Rectal smooth muscle tissue (tissue), 1 donor: ENCODE data around the gene TP53I3.
"Not testable (repeated sequence)": the region's sequence is repeated elsewhere in the genome, so short reads cannot be mapped to it uniquely, and the experiment has no call there.

ENCODE experiments used
- H3K27ac ChIP-seq: one replicate; pipeline ENCODE4 v1.7.0; 2013; ENCODE audit warnings: low read depth, low read length, inconsistent platforms
- H3K27me3 ChIP-seq: one replicate; pipeline ENCODE4 v1.7.0; 2013; ENCODE audit warnings: low read length; ENCODE audit not compliant: control insufficient read depth, insufficient read depth
- H3K36me3 ChIP-seq: one replicate; pipeline ENCODE4 v1.7.0; 2013; ENCODE audit warnings: low read length; ENCODE audit not compliant: control insufficient read depth, insufficient read depth
- H3K4me1 ChIP-seq: one replicate; pipeline ENCODE4 v1.7.0; 2013; ENCODE audit warnings: low read length; ENCODE audit not compliant: control insufficient read depth, insufficient read depth
- H3K4me3 ChIP-seq: one replicate; pipeline ENCODE4 v1.7.0; 2013; ENCODE audit warnings: low read length
- H3K9ac ChIP-seq: one replicate; pipeline ENCODE4 v1.7.0; 2013; ENCODE audit warnings: low read length

Gene TP53I3

DNA sequence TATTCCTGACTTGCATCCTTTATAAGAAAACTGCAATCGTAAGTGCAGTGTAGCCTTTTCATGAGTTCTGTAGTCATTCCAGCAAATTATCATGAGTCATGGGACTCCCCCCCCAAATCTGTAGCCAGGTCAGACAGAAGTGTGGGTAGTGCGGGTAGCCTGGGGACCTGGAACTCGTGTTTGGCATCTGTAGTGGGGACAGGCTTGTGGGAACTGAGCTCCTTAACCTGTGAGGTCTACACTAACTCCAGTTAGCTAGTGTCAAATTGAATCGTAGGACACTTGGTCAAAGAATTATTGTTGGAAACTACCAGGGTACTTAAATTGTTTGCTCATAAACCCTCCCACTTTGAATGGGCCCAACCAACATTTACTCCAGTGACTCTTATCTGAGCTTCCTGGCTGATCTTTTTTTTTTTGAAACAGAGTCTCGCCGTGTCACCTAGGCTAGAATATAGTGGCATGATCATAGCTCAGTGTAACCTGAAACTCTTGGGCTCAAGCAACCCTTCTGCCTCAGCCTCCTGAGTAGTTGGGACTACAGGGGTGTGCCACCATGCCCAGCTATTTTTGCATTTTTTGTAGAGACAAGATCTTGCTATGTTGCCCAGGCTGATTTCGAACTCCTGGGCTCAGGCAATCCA, 26.1 kb upstream of the TP53I3 start:
- H3K4me1 ChIP-seq: no peaks in the 10 kb centered on the region
- no peak overlapping the region for H3K27ac ChIP-seq
- H3K27me3 ChIP-seq: no peaks in the 10 kb centered on the region
- H3K4me3 ChIP-seq: no peak overlapping the region
- H3K9ac ChIP-seq: no peak overlapping the region
- no peaks in the 10 kb centered on the region for H3K36me3 ChIP-seq

GRCh38 chr2:24109431-24109830, 24.8 kb upstream of the TP53I3 start:
- not testable (repeated sequence) for H3K9ac ChIP-seq, H3K27me3 ChIP-seq, H3K4me1 ChIP-seq, H3K36me3 ChIP-seq, H3K27ac ChIP-seq, H3K4me3 ChIP-seq

- H3K27me3 ChIP-seq: no peaks in the 10 kb centered on the region
- H3K4me1 ChIP-seq: no peaks in the 10 kb centered on the region
- H3K27ac ChIP-seq: no peak overlapping the region
- no peak overlapping the region for H3K9ac ChIP-seq
- H3K4me3 ChIP-seq: no peak overlapping the region
- no peaks in the 10 kb centered on the region for H3K36me3 ChIP-seq
Measured at GRCh38 chr2:24107336-24107735, 22.7 kb upstream of the TP53I3 start.

DNA sequence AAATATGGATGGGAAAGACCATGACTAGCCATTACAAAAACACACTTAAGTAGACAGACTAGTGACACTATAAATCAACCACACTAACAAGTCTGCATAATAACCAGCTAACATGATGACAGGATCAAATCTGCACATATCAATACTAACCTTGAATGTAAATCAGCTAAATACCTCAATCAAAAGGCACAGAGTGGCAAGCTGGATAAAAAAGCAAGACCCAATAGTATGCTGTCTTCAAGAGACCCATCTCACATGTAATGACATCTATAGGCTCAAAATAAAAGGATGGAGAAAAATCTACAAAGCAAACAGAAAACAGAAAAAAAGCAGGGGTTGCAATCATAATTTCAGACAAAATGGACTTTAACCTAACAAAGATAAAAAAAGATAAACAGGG, 22.2 kb upstream of the TP53I3 start:
- Histone ChIP-seq H3K4me3 (no peak overlapping the region), H3K4me1 (no peaks in the 10 kb centered on the region), H3K27ac (no peak overlapping the region), H3K27me3 (no peaks in the 10 kb centered on the region), H3K9ac (no peak overlapping the region), H3K36me3 (no peaks in the 10 kb centered on the region)

DNA sequence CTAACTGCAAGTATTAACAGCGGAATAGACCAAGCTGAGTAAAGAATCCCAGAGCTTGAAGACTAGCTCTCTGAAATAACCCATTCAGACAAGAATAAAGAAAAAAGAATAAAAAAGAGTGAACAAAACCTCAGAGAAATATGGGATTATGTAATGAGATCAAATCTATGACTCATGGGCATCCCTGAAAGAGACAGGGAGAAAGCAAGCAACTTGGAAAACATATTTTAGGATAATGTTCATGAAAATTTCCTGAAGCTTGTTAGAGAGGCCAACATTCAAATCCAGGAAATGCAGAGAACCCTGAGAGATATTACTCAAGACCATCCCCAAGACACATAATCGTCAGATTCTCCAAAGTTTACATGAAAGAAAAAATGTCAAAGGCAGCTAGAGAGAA, 21.2 kb upstream of the TP53I3 start:
- Histone ChIP-seq H3K9ac (no peak overlapping the region), H3K4me3 (no peak overlapping the region), H3K27ac (no peak overlapping the region), H3K27me3 (no peaks in the 10 kb centered on the region), H3K36me3 (no peaks in the 10 kb centered on the region), H3K4me1 (no peaks in the 10 kb centered on the region)

DNA sequence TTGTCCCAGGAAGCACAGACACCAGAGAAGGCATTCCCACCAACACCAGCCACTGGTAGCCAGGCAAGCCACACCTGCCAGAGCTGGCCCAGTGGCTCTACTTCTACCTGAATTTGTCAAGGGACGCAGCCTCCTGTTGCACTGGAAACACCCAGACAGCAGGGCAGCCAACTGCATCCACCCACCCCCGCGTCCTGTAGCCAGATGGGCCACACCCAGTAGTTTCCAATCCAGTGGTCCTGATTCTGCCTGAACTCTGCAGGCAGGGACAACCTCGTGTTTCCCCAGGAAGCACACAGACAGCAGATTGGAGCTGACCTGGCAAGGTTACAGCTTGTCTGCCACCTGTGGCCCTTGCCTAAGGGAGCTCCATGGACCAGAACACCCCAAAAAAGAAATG, 20.3 kb upstream of the TP53I3 start:
- Histone ChIP-seq H3K36me3 (no peaks in the 10 kb centered on the region), H3K9ac (no peak overlapping the region), H3K4me1 (no peaks in the 10 kb centered on the region), H3K4me3 (no peak overlapping the region), H3K27ac (no peak overlapping the region), H3K27me3 (no peaks in the 10 kb centered on the region)

GRCh38 chr2:24104110-24104650, 19.5 kb upstream of the TP53I3 start:
- no peaks in the 10 kb centered on the region for H3K4me1 ChIP-seq
- H3K27me3 ChIP-seq: no peaks in the 10 kb centered on the region
- no peak overlapping the region for H3K9ac ChIP-seq
- no peaks in the 10 kb centered on the region for H3K36me3 ChIP-seq
- no peak overlapping the region for H3K27ac ChIP-seq
- H3K4me3 ChIP-seq: no peak overlapping the region

- H3K4me1 ChIP-seq: no peaks in the 10 kb centered on the region
- H3K36me3 ChIP-seq: no peaks in the 10 kb centered on the region
Measured at GRCh38 chr2:24102677-24103076, 18.0 kb upstream of the TP53I3 start.

DNA sequence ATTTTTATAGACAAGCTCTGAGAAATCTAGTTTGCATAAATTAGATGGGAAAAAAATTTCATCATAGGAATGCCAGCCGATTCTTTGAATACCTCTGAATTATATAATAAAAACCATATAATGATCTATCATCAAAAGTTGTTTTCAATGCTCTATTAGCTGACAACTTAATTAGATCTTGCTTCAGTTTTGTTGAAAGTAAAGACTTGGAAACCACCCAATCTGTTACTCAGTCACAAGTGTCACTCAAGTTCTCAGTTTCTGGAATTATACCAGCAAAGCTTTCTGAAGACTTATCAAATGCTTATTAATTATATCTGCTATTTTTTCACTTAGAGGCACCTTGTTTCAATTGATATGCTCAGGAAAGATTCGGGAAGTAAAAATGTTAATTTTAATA, 17.4 kb upstream of the TP53I3 start:
- Histone ChIP-seq H3K27ac (no peak overlapping the region), H3K36me3 (no peaks in the 10 kb centered on the region), H3K27me3 (no peaks in the 10 kb centered on the region), H3K4me1 (no peaks in the 10 kb centered on the region), H3K4me3 (no peak overlapping the region), H3K9ac (no peak overlapping the region)

More at GRCh38 chr2:24102677-24103076, 18.0 kb upstream of the TP53I3 start:
- Histone ChIP-seq H3K27me3 (no peaks in the 10 kb centered on the region), H3K9ac (no peak overlapping the region), H3K27ac (no peak overlapping the region), H3K4me3 (no peak overlapping the region)

DNA sequence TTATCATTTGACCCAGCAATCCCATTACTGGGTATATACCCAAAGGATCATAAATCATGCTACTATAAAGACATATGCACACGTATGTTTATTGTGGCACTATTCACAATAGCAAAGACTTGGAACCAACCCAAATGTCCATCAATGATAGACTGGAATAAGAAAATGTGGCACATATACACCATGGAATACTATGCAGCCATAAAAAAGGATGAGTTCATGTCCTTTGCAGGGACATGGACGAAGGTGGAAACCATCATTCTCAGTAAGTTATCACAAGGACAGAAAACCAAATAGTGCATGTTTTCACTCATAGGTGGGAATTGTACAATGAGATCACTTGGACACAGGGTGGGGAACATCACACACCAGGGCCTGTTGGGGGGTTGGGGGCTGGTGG, 16.1 kb upstream of the TP53I3 start:
- not testable (repeated sequence) for H3K9ac ChIP-seq, H3K27ac ChIP-seq, H3K4me1 ChIP-seq, H3K4me3 ChIP-seq, H3K36me3 ChIP-seq, H3K27me3 ChIP-seq

DNA sequence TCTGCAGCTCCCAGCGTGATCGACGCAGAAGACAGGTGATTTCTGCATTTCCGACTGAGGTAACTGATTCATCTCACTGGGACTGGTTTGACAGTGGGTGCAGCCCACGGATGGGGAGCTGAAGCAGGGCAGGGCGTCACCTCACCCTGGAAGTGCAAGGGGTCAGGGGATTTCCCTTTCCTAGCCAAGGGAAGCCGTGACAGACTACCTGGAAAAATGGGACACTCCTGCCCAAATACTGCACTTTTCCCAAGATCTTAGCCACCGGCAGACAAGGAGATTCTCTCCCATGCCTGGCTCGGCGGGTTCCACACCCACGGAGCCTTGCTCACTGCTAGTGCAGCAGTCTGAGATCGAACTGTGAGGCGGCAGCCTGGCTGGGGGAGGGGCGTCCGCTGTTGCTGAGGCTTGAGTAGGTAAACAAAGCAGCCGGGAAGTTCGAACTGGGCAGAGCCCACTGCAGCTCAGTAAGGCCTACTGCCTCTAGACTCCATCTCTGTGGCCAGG, 10.6 kb upstream of the TP53I3 start:
- H3K27me3 ChIP-seq, H3K4me3 ChIP-seq, H3K36me3 ChIP-seq, H3K27ac ChIP-seq, H3K4me1 ChIP-seq, H3K9ac ChIP-seq: not testable (repeated sequence)

DNA sequence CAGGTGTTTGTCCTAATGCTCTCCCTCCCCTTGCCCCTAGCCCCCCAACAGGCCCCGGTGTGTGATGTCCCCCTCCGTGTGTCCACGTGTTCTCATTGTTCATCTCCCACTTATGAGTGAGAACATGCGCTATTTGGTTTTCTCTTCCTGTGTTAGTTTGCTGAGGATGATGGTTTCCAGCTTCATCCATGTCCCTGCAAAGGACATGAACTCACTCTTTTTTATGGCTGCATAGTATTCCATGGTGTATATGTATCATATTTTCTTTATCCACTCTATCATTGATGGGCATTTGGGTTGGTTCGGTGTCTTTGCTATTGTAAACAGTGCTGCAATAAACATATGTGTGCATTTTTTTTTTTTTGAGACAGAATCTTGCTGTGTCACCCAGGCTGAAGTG, 8.6 kb upstream of the TP53I3 start:
- not testable (repeated sequence) for H3K4me3 ChIP-seq, H3K27ac ChIP-seq, H3K4me1 ChIP-seq, H3K9ac ChIP-seq, H3K36me3 ChIP-seq, H3K27me3 ChIP-seq

DNA sequence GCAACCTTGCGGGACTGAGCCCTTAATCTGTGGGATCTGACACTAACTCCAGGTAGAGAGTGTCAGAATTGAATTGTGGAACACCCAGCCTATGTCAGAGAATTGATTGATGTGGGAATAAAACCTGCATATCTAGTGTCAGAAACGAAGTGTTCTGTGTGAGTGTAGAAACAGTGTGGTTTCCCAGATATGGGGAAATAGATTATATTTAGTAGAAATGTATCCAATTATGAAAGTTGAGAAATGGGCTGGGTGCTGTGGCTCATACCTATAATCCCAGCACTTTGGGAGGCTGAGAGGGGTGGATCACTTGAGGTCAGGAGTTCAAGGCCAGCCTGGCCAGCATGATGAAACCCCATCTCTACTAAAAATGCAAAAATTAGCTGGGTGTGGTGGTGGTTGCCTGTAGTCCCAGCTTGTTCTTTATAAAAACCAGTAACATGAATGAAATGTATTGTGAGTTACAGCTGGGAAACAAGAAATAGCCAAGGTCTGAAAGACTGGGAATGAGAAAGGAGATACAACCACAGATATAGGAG, 4.3 kb upstream of the TP53I3 start:
- H3K27ac ChIP-seq: no peak overlapping the region
- H3K27me3 ChIP-seq: no peaks in the 10 kb centered on the region
- no peaks in the 10 kb centered on the region for H3K36me3 ChIP-seq
- no peak overlapping the region for H3K4me3 ChIP-seq
- peaks cover 4% of the 10 kb centered on the region for H3K4me1 ChIP-seq
- H3K9ac ChIP-seq: no peak overlapping the region
